NCI-H187 treated with DMSO at 0.1 percent for 48 hours (cell line): Measurements from ENCODE around the gene CYFIP1.

Source experiments
- DNase-seq: peaks from one replicate; lab custom pipeline; 2025; lab: John Stamatoyannopoulos, UW

The CYFIP1 gene

DNA sequence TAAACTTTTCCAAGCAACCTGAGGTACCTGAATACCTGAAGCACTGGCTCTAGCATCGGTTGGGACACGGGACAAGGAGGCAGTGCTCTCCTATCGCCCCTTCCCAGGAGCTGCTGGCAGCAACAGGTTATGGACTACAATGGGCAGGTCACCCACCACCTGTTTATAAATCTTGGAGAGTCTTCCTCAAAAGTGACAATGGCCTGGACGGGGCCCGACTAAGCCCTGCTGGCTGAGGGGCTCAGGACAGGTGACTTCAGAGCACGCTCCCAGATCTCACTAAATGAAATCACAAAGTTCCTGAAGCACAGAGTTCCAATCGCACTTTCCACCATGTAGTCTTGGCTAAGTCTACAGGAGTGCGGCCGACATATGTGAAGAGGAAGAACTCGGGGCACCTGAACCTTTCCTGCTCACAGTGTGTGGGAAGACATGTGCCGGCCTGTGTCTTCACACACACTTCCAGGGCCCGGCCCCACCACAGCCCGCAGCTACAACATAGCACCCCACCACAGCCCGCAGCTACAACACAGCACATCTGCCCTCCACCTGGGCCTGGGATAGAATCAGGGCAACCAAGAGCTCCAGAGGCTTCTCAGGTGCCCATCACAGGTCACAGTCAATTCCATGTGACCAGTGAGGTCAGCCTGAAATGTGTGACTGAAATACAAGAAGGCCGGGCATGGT lies 12.9 kb downstream of the CYFIP1 start:
- no peak for DNase-seq

DNA sequence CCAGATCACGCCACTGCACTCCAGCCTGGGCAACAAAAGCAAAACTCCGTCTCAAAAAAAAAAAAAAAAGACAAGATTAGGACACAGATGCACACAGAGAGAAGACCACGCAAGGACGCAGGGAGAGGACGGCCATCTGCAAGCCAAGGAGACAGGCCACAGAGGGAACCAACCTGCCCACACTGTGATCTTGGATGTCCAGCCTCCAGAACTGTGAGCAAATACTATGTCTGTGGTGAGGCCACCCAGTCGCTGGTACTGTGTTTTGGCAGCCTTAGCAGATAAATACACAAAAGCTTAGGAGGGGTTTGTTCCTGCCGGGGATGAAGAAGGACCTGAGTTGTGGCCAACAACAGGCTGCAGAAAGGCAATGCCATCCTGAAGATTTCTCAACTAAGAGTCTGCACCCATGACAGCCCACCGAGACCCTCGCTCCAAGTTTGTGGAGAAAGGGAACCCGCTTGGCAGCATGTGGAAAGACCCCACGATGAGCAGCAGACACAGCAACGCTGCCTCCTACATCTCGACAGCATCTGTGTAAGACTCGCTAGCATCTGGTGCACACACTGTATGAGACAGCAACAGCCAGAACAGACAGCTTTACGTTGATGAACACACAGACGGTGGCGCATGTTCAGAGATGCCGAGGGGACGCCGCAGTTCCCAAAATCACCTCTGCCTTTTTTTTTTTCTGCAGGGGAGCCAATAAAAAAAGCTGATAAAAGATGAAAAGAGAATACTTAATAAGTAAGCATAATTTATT lies 13.7 kb downstream of the CYFIP1 start:
- no peak for DNase-seq

DNA sequence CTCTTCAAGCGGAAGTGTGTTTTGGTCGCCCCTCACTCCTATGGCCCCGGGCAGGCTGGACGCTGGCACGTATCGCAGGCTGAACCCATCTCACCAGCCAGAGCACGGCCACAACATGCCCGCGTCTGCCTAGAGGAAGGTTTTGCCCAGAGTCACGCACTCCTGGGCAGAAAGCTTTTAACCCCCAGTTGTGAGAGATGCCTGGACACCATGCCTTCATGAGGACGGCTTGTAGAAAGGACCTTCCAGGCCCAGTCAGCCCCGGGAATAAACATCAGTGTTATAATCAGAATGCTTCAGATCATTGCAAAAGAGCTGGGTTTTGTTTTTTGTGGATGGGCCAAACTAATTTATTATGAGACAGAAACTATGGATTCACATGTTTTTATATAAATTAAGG lies 16.5 kb downstream of the CYFIP1 start:
- DNase-seq = no peak

DNA sequence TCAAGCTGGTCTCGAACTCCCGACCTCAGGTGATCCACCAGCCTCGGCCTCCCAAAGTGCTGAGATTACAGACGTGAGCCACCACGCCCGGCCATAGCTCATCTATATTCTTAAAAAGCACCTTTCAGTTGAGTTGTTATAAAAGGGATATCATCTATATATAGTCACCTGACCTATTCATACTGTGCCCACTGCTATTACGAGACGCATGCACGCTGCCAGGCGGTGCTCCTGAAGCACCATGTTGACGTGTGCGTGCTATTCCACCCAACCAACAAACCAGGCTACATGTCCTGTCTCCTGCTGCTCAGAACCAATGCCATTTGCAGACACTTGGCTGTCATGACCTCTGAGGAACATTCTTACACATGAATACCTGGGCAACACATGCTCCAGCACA lies 17.6 kb downstream of the CYFIP1 start:
- no peak for DNase-seq

GRCh38 chr15:22961762-22962161 lies 18.4 kb downstream of the CYFIP1 start:
- DNase-seq = no peak

- no peak for DNase-seq
Observed at GRCh38 chr15:22960556-22960955, 19.6 kb downstream of the CYFIP1 start.

DNA sequence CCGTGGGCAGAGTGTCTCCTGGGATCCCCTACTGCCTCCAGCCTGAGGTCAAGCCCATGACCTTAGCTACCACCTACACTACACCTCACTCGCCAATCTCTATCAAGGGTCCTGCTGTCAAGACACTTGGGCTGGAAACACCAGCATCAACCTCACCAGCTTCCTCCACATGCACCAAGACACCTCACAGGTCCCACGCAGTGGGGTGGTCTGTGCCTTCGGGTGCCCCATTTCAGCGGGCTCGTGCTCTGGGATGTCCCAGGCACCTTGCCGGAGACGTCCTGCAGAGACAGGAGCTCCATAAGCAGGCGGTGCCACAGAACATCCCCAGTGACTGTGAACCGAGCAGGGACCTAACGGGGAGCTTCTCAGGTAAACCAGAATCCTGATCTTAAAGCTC lies 20.0 kb downstream of the CYFIP1 start:
- DNase-seq = no peak

DNA sequence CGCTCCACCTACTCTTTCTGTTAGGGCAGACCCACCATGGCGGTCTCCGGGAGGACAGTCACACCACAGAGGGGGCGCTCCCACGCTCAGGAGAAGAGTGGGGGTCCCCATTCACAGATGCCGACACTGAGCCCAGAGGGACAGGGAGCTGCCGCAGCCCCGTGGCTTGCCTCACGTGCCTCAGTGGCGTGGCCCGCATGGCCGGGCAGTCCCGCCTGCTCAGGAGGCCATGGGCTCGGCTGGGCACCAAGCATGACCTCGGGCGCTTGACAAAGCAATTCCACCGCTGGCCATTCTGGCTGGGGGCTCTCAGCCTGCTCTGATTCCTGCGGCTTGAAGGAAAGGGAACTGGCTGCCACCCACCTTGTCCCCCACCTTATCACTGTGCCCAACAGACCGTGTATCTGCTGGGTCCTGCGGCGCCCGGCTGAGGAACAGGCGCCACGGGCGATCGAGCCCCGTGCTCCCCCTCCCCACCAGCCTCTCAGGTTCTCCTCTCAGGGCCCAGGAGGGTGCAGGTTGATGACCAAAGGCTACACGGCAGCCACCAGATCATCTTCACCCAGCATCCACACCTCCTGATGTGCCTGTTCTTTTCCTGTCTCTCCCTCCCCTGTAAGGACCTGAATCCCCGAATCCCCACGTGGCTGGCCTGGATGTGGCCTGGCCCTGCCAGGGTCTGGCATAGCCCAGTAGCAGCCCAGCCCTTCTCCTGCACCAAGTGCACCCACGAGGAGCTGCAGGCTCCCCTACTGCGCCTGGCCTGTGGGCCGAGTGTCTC lies 20.7 kb downstream of the CYFIP1 start:
- DNase-seq = no peak

GRCh38 chr15:22958487-22959280 lies 21.5 kb downstream of the CYFIP1 start:
- no peak for DNase-seq

DNA sequence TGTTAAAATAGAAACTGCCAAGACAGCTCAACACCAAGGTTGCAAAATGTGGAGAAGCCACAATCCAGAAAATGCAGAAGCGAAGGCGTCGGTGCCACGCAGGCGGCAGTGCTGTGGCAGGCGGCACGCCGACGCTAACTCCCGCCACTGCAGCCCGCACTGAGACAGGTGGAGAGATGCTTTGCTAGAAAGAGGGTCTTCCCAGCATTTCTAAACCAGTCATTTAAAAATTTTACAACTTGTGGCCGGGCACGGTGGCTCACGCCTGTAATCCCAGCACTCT lies 23.2 kb downstream of the CYFIP1 start:
- DNase-seq = no peak

DNA sequence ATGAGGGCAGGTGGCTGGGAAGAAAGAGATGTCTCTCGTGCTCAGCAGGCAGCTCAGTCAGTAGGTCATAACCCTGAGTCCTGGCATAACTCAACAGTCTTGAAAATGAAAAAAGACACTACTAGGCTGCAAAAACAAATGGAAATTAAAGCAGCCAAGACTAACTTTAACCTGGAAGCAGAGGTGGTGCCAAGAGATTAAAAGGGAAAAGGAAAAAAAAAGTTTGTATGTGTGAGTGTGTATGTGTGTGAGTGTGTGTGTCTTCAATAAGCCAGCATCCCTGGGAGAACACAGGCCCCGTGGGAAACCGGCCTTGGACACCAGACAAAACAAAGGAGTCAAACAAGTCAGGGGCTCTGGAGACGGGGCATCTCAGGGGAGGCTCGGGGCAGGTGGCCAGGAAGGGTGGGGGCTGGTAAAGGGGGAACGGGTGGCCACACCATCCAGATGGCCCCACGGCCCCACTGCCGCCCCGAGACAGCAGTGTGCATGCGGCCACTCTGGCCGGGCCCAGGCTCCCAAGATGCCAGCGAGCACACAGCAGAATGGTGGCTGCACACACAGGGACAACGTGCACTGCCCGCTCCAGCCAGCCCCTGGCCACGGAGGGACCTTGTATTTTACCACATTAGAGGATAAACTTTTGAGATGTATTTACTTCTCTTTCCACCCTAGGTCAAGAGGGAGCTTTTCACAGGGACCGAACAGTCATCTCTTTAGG lies 23.8 kb downstream of the CYFIP1 start:
- DNase-seq = no peak

DNA sequence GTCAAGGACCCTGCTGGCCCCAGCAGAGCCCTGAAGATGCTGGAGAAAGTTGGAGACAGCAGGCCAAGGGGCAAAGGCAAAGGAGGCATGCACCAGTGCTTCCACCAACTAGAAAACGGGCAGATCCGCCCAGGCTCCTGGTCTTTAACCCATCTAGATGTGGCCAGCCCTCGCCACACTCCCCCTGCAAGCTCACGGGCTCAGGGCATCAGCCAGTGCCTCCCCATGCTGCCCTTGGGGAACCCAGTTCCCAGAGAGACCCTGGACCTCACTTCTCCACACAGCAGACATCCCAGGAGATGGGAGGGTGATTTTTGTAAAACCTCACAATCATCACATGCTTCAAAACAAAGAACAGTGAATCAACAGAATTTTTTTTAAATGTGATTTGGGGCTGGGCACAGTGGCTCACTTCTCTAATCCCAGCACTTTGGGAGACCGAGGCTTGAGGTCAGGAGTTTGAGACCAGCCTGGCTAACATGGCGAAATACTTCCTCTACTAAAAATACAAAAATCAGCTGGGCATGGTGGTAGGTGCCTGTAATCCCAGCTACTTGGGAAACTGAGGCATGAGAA lies 24.5 kb downstream of the CYFIP1 start:
- DNase-seq = no peak

DNA sequence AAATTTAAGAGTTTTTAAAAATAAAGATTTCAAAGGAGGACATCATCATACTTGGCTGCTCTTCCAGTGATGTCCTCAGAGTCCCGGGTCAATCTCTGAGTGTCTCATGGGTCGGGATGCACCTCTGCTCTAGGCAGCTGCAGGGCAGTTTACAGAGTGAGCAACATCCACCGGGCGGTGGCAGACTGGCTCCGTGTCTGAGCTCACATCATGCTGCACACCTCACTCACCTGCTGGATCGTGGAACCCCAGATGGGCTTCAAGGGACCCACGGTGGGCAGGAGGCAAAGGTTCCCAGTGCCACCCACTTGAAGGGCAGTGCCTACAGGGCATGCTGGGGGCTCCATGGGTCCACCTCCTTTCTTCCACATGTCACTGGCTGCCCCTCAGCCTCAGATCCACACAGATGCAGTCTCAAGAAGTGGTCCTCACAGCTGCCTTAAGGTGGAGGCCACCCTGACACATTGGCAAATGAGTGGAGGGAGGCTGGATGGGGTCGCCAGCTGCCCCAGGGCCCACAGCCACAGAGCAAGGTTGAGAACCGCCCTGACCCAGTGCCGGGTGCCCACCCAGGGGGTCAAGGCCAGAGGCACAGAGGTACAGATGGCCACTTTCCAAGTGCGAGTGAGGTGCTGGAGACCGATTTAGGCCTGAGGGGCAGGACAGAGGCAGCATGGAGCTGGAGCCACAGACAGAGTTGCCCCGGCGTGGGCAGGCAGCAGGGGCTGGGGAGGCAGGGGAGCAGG lies 25.2 kb downstream of the CYFIP1 start:
- no peak for DNase-seq

- DNase-seq = no peak
Observed at GRCh38 chr15:22954326-22954725, 25.8 kb downstream of the CYFIP1 start.

GRCh38 chr15:22952796-22953579 lies 27.2 kb downstream of the CYFIP1 start:
- DNase-seq = no peak

- no peak for DNase-seq
Observed at GRCh38 chr15:22951381-22952280, 28.5 kb downstream of the CYFIP1 start.

DNA sequence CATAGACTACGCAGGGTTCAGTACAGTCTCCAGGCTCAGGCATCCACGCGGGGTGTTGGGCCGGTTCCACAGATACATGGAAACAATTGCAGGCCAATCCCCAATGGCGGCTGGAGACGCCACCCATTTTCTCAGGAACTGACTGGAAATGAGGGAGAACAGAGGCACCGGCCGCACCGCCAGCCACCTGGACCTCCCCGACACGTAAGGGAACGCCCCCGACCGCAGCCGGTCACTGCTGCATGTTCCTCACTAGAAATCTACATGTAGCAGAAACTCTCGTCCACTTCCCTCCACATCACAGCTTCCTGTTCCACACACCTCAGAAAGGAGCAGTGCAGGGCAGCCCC lies 29.2 kb downstream of the CYFIP1 start:
- DNase-seq = no peak

DNA sequence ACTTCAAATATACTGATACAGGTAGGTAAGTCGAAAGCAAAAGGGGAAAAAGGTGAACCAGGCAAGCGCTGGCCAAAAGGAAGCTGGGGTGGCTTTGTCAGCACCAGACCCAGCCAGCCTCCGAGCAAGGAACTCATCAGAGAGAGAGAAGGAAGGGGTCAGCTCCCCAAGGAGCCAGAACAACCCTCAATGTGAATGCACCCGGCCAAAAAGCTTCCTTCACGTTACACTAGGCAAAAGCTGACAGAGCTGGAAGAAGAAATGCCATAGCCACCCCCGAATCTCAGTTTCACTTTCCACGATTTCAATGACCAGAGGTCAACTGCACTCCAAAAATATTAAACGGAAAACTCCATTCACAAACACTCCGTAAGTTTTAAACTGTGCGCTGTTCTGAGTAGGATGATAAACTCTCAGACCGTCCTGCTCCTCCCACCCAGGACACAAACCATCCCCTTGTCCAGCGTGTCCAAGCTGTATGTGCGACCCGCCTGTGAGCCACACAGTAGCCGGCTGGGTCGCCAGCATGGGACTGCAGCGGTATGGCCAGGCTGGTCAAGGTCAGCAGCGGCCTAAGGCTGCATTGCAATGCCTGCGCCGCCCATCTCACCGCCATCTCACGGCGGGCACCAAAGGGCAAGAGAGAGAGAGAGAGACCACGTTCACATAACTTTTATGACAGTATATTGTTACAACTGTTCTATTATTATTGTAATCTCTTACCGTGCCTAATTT lies 29.7 kb downstream of the CYFIP1 start:
- no peak for DNase-seq
